ENCODE data around the gene FCHO2.

FCHO2 gene

GRCh38 chr5:73135429-73136054, 179.7 kb downstream of the FCHO2 start:
- Histone ChIP-seq H3K27me3 (ENCODE audit: control insufficient read depth, low read length) (no peaks in the 10 kb centered on the region), H3K4me1 (ENCODE audit: control insufficient read depth, low read length) (peaks cover 30% of the 10 kb centered on the region), H3K27ac (ENCODE audit: low read depth, low read length) (no peak overlapping the region), H3K36me3 (ENCODE audit: control insufficient read depth, low read length) (no peaks in the 10 kb centered on the region), H4K20me1 (ENCODE audit: control insufficient read depth, insufficient read depth, low read depth, low read length) (no peaks in the 10 kb centered on the region), H3K79me2 (ENCODE audit: control insufficient read depth, low read length) (no peaks in the 10 kb centered on the region), H3K4me2 (ENCODE audit: low read length) (no peak overlapping the region), H3F3A (ENCODE audit: control insufficient read depth, insufficient read depth) (no peaks in the 10 kb centered on the region), H3K9me3 (ENCODE audit: control insufficient read depth, insufficient read depth, low read length) (no peaks in the 10 kb centered on the region), H3K9me2 (replicated peaks; ENCODE audit: control insufficient read depth, low read length) (no peaks in the 10 kb centered on the region), H3K4me3 (ENCODE audit: low read length) (no peak overlapping the region)
- TF ChIP-seq CTCF (IDR thresholded peaks at IDR 0.05; ENCODE audit: low read depth, low read length, poor library complexity, severe bottlenecking), result peak; percentile 78
- no peak for TF ChIP-seq EZH2phosphoT487 (IDR thresholded peaks at IDR 0.05; ENCODE audit: borderline replicate concordance, low read length)

GRCh38 chr5:73136055-73136562, 180.3 kb downstream of the FCHO2 start:
- peaks cover 35% of the 10 kb centered on the region for H3K4me1 ChIP-seq (ENCODE audit: control insufficient read depth, low read length)
- no peaks in the 10 kb centered on the region for H3K9me3 ChIP-seq (ENCODE audit: control insufficient read depth, insufficient read depth, low read length)
- H3K4me2 ChIP-seq (ENCODE audit: low read length), result no peak overlapping the region
- H4K20me1 ChIP-seq (ENCODE audit: control insufficient read depth, insufficient read depth, low read depth, low read length), result no peaks in the 10 kb centered on the region
- no peaks in the 10 kb centered on the region for H3K9me2 ChIP-seq (replicated peaks; ENCODE audit: control insufficient read depth, low read length)
- no peaks in the 10 kb centered on the region for H3K79me2 ChIP-seq (ENCODE audit: control insufficient read depth, low read length)
- H3K4me3 ChIP-seq (ENCODE audit: low read length), result no peak overlapping the region
- TF ChIP-seq EZH2phosphoT487 (IDR thresholded peaks at IDR 0.05; ENCODE audit: borderline replicate concordance, low read length) (no peak), CTCF (IDR thresholded peaks at IDR 0.05; ENCODE audit: low read depth, low read length, poor library complexity, severe bottlenecking) (no peak)
- H3K27ac ChIP-seq (ENCODE audit: low read depth, low read length), result no peak overlapping the region
- H3F3A ChIP-seq (ENCODE audit: control insufficient read depth, insufficient read depth), result no peaks in the 10 kb centered on the region
- H3K27me3 ChIP-seq (ENCODE audit: control insufficient read depth, low read length), result no peaks in the 10 kb centered on the region
- H3K36me3 ChIP-seq (ENCODE audit: control insufficient read depth, low read length), result no peaks in the 10 kb centered on the region

GRCh38 chr5:73137563-73138530, 182.0 kb downstream of the FCHO2 start:
- no peak overlapping the region for H3K4me3 ChIP-seq (ENCODE audit: low read length)
- no peaks in the 10 kb centered on the region for H3F3A ChIP-seq (ENCODE audit: control insufficient read depth, insufficient read depth)
- no peak overlapping the region for H3K4me2 ChIP-seq (ENCODE audit: low read length)
- H3K79me2 ChIP-seq (ENCODE audit: control insufficient read depth, low read length), result no peaks in the 10 kb centered on the region
- no peaks in the 10 kb centered on the region for H3K27me3 ChIP-seq (ENCODE audit: control insufficient read depth, low read length)
- no peaks in the 10 kb centered on the region for H3K9me2 ChIP-seq (replicated peaks; ENCODE audit: control insufficient read depth, low read length)
- no peak overlapping the region for H3K27ac ChIP-seq (ENCODE audit: low read depth, low read length)
- H3K36me3 ChIP-seq (ENCODE audit: control insufficient read depth, low read length), result no peaks in the 10 kb centered on the region
- no peaks in the 10 kb centered on the region for H4K20me1 ChIP-seq (ENCODE audit: control insufficient read depth, insufficient read depth, low read depth, low read length)
- H3K9me3 ChIP-seq (ENCODE audit: control insufficient read depth, insufficient read depth, low read length), result no peaks in the 10 kb centered on the region
- peaks cover 35% of the 10 kb centered on the region for H3K4me1 ChIP-seq (ENCODE audit: control insufficient read depth, low read length)
- TF ChIP-seq CTCF (IDR thresholded peaks at IDR 0.05; ENCODE audit: low read depth, low read length, poor library complexity, severe bottlenecking) (no peak), EZH2phosphoT487 (IDR thresholded peaks at IDR 0.05; ENCODE audit: borderline replicate concordance, low read length) (no peak)

All from DOHH2 (cell line).